Measurements from ENCODE around the gene TRH.

TRH gene

GRCh38 chr3:129971351-129972052, 3.0 kb upstream of the TRH start:
- DNase-seq (ENCODE audit: low read depth) = no peak
- TF ChIP-seq CTCF (conservative IDR thresholded peaks at IDR 0.05; ENCODE audit: control insufficient read depth, insufficient read depth, low read depth, low read length) = no peak
- no peak overlapping the region for H3K4me3 ChIP-seq (ENCODE audit: control insufficient read depth, low read depth, low read length)

GRCh38 chr3:129972301-129972700, 2.2 kb upstream of the TRH start:
- no peak overlapping the region for H3K4me3 ChIP-seq (ENCODE audit: control insufficient read depth, low read depth, low read length)
- TF ChIP-seq CTCF (conservative IDR thresholded peaks at IDR 0.05; ENCODE audit: control insufficient read depth, insufficient read depth, low read depth, low read length) = no peak
- no peak for DNase-seq (ENCODE audit: low read depth)

- no peak overlapping the region for H3K4me3 ChIP-seq (ENCODE audit: control insufficient read depth, low read depth, low read length)
- no peak for TF ChIP-seq CTCF (conservative IDR thresholded peaks at IDR 0.05; ENCODE audit: control insufficient read depth, insufficient read depth, low read depth, low read length)
These were observed 512 bp upstream of the TRH start for GRCh38 chr3:129973853-129974563.

GRCh38 chr3:129974833-129975704, 549 bp downstream of the TRH start:
- H3K4me3 ChIP-seq (ENCODE audit: control insufficient read depth, low read depth, low read length) = no peak overlapping the region
- TF ChIP-seq CTCF (conservative IDR thresholded peaks at IDR 0.05; ENCODE audit: control insufficient read depth, insufficient read depth, low read depth, low read length) = no peak
- no peak for DNase-seq (ENCODE audit: low read depth)

More at GRCh38 chr3:129973853-129974563, 512 bp upstream of the TRH start:
- no peak for DNase-seq (ENCODE audit: low read depth)

- TF ChIP-seq CTCF (conservative IDR thresholded peaks at IDR 0.05; ENCODE audit: control insufficient read depth, insufficient read depth, low read depth, low read length) = no peak
- H3K4me3 ChIP-seq (ENCODE audit: control insufficient read depth, low read depth, low read length) = no peak overlapping the region
- no peak for DNase-seq (ENCODE audit: low read depth)
These were observed 1.2 kb downstream of the TRH start for GRCh38 chr3:129975705-129976048.

GRCh38 chr3:129976286-129976685, 1.8 kb downstream of the TRH start:
- no peak for TF ChIP-seq CTCF (conservative IDR thresholded peaks at IDR 0.05; ENCODE audit: control insufficient read depth, insufficient read depth, low read depth, low read length)
- DNase-seq (ENCODE audit: low read depth) = no peak
- no peak overlapping the region for H3K4me3 ChIP-seq (ENCODE audit: control insufficient read depth, low read depth, low read length)

Data from fibroblast of mammary gland (primary cell).